Fibroblast of lung (primary cell): ENCODE measurements around the gene HIBCH. TPM values are rescaled to one million over a fixed set of nuclear protein-coding genes. Genes with fewer than 3 reads are reported as not detected.

Experiments
- DNase-seq, 2 donors: peaks; one replicate each; pipeline versions ENCODE4 v3.0.0 to v3.0.0-alpha.2; 2010; ENCODE audit warnings: low read depth in 2 of 2
- H2AFZ ChIP-seq: 2 replicates; pipeline ENCODE4 v1.5.1; 2012; ENCODE audit warnings: low read length, control low read depth, inconsistent platforms
- H3K27ac ChIP-seq: 2 replicates; pipeline ENCODE4 v1.5.1; 2011; ENCODE audit warnings: low read length, control low read depth; ENCODE audit not compliant: insufficient read depth
- H3K27me3 ChIP-seq: 2 replicates; pipeline ENCODE4 v1.5.1; 2011; ENCODE audit warnings: mild to moderate bottlenecking, low read length; ENCODE audit not compliant: control insufficient read depth, insufficient read depth
- H3K36me3 ChIP-seq: 2 replicates; pipeline ENCODE4 v1.5.1; 2011; ENCODE audit warnings: low read length; ENCODE audit not compliant: control insufficient read depth, insufficient read depth
- H3K4me1 ChIP-seq: 2 replicates; pipeline ENCODE4 v1.5.1; 2011; ENCODE audit warnings: low read length; ENCODE audit not compliant: control insufficient read depth, insufficient read depth; ENCODE audit errors: extremely low read depth
- H3K4me2 ChIP-seq: 2 replicates; pipeline ENCODE4 v1.5.1; 2011; ENCODE audit warnings: low read length, control low read depth; ENCODE audit not compliant: insufficient read depth; ENCODE audit errors: extremely low read depth
- H3K4me3 ChIP-seq, 4 experiments: fragments of 200-600 bp in 1 of 4; sonication (generic) in 1 of 4; replicated peaks in 1 of 4; 2 replicates each; pipeline ENCODE4 v1.5.1; 2011 to 2016; ENCODE audit warnings: low read length in 4 of 4, low read depth in 3 of 4, mild to moderate bottlenecking in 3 of 4, control low read depth in 2 of 4, inconsistent platforms in 1 of 4, mixed read lengths in 1 of 4; ENCODE audit not compliant: insufficient read depth in 1 of 4; ENCODE audit errors: control extremely low read depth in 1 of 4
- H3K79me2 ChIP-seq: 2 replicates; pipeline ENCODE4 v1.5.1; 2012; ENCODE audit warnings: mild to moderate bottlenecking, low read length, inconsistent platforms; ENCODE audit not compliant: control insufficient read depth, insufficient read depth
- H3K9ac ChIP-seq: 2 replicates; pipeline ENCODE4 v1.5.1; 2011; ENCODE audit warnings: mild to moderate bottlenecking, low read length, control low read depth; ENCODE audit not compliant: insufficient read depth
- H3K9me3 ChIP-seq: 2 replicates; pipeline ENCODE4 v1.5.1; 2012; ENCODE audit warnings: low read depth, low read length; ENCODE audit not compliant: control insufficient read depth, insufficient read depth
- H4K20me1 ChIP-seq: 2 replicates; pipeline ENCODE4 v1.5.1; 2011; ENCODE audit warnings: low read length; ENCODE audit not compliant: control insufficient read depth, insufficient read depth; ENCODE audit errors: extremely low read depth
- EZH2 ChIP-seq: IDR thresholded peaks from 2 replicates; pipeline ENCODE4 v1.5.1; 2012; ENCODE audit warnings: low read length, control low read depth, mild to moderate bottlenecking; ENCODE audit errors: missing control alignments
- polyA plus RNA-seq, 2 donors: library from polyadenylated mRNA; depleted of rRNA in 1 of 2; stranded (reverse) in 1 of 2; unstranded in 1 of 2; fragments of >200 nt; gene quantifications; 2 replicates each; pipeline ENCODE4 v1.2.1, GENCODE V29; 2011 to 2012; ENCODE audit warnings: missing spikeins in 1 of 2
- total RNA-seq: library from RNA; depleted of rRNA; stranded (reverse); fragments of >200 nt; gene quantifications from 2 replicates; pipeline ENCODE4 v1.2.1, GENCODE V29; 2014
- TF ChIP-seq, protein P1 (sequence below), 2 donors: IDR thresholded peaks in 1 of 2; conservative IDR thresholded peaks in 1 of 2; 1 replicate in 1 of 2; 2 replicates in 1 of 2; pipeline ENCODE4 v1.5.1; 2011 to 2012; ENCODE audit warnings: low read length in 2 of 2, control low read depth in 1 of 2, inconsistent platforms in 1 of 2, low read depth in 1 of 2, mild to moderate bottlenecking in 1 of 2

Gene HIBCH
- total and polyA plus RNA-seq, 2 donors (not counting 1 experiment from before 2014, with no cell fraction given) = 14.9 to 19.2 TPM

DNA sequence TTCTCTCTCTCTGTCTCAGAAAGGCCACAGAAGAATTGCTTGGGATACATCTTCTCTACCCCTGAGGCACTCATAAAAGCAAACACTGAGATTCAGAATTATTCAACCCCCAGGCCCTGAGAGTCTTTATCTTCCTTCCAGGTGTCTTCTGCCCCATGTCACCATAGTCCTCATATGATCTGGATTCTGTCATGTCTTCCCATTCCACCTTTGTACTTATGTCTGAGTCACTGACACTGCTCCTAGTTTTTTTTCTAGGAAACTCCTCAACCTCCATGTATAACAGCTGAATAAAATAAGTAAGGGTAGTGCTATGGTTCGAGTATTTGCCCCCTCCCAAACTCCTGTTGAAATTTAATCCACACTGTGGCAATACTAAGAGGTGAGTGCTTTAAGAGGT, 11.6 kb downstream of the HIBCH start:
- TF ChIP-seq, protein P1, sequence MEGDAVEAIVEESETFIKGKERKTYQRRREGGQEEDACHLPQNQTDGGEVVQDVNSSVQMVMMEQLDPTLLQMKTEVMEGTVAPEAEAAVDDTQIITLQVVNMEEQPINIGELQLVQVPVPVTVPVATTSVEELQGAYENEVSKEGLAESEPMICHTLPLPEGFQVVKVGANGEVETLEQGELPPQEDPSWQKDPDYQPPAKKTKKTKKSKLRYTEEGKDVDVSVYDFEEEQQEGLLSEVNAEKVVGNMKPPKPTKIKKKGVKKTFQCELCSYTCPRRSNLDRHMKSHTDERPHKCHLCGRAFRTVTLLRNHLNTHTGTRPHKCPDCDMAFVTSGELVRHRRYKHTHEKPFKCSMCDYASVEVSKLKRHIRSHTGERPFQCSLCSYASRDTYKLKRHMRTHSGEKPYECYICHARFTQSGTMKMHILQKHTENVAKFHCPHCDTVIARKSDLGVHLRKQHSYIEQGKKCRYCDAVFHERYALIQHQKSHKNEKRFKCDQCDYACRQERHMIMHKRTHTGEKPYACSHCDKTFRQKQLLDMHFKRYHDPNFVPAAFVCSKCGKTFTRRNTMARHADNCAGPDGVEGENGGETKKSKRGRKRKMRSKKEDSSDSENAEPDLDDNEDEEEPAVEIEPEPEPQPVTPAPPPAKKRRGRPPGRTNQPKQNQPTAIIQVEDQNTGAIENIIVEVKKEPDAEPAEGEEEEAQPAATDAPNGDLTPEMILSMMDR (conservative IDR thresholded peaks at IDR 0.05 in 1 of 2, IDR thresholded peaks at IDR 0.05 in 1 of 2; ENCODE audit: low read depth in 1 of 2, low read length in 2 of 2) = no peak
- no peak for TF ChIP-seq EZH2
- no peaks in the 10 kb centered on the region for H3K27me3 ChIP-seq

GRCh38 chr2:190304404-190304803, 15.2 kb downstream of the HIBCH start:
- no peaks in the 10 kb centered on the region for H4K20me1 ChIP-seq
- TF ChIP-seq, protein P1 (conservative IDR thresholded peaks at IDR 0.05 in 1 of 2, IDR thresholded peaks at IDR 0.05 in 1 of 2; ENCODE audit: low read depth in 1 of 2, low read length in 2 of 2) = no peak
- TF ChIP-seq EZH2 = no peak

More for the DNA sequence above, 11.6 kb downstream of the HIBCH start:
- H2AFZ ChIP-seq = no peak overlapping the region
- no peak overlapping the region for H3K9ac ChIP-seq
- no peaks in the 10 kb centered on the region for H3K9me3 ChIP-seq
- no peak overlapping the region for H3K27ac ChIP-seq
- no peaks in the 10 kb centered on the region for H4K20me1 ChIP-seq
- H3K79me2 ChIP-seq = no peaks in the 10 kb centered on the region
- no peaks in the 10 kb centered on the region for H3K36me3 ChIP-seq
- H3K4me1 ChIP-seq = no peaks in the 10 kb centered on the region
- no peak for DNase-seq
- H3K4me3 ChIP-seq = no peak overlapping the region
- H3K4me2 ChIP-seq = no peak overlapping the region

DNA sequence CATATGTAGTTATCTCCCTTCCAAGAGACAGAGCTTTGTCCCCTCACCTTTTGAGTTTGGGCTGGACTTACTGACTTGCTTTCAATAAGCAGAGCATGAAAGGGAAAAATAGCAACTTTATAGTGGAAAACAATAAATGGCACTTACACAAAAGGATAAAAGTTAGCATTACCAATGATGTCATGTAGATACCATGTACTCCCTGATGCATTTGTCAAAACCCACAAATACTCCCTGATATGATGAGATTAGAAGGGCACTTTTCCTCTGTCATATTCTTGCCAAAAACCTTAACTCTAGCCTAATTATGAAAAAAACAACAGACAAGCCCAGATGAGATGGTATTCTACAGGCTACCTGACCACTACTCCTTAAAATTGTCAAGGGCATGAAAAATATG, 16.0 kb downstream of the HIBCH start:
- no peak overlapping the region for H3K4me3 ChIP-seq
- no peaks in the 10 kb centered on the region for H3K36me3 ChIP-seq
- H3K79me2 ChIP-seq = no peaks in the 10 kb centered on the region
- no peak overlapping the region for H3K27ac ChIP-seq
- H2AFZ ChIP-seq = no peak overlapping the region
- peak in 1 of 2 donors; percentile 31 for DNase-seq
- no peak overlapping the region for H3K9ac ChIP-seq
- H3K4me1 ChIP-seq = no peaks in the 10 kb centered on the region
- H3K9me3 ChIP-seq = no peaks in the 10 kb centered on the region
- H3K4me2 ChIP-seq = no peak overlapping the region
- no peak for TF ChIP-seq EZH2
- TF ChIP-seq, protein P1 (conservative IDR thresholded peaks at IDR 0.05 in 1 of 2, IDR thresholded peaks at IDR 0.05 in 1 of 2; ENCODE audit: low read depth in 1 of 2, low read length in 2 of 2) = no peak
- no peaks in the 10 kb centered on the region for H3K27me3 ChIP-seq
- no peaks in the 10 kb centered on the region for H4K20me1 ChIP-seq

More at GRCh38 chr2:190304404-190304803, 15.2 kb downstream of the HIBCH start:
- Histone ChIP-seq H2AFZ (no peak overlapping the region), H3K4me2 (no peak overlapping the region), H3K79me2 (no peaks in the 10 kb centered on the region), H3K27me3 (no peaks in the 10 kb centered on the region), H3K9me3 (no peaks in the 10 kb centered on the region), H3K4me3 (no peak overlapping the region), H3K27ac (no peak overlapping the region), H3K36me3 (no peaks in the 10 kb centered on the region), H3K9ac (no peak overlapping the region), H3K4me1 (no peaks in the 10 kb centered on the region)
- DNase-seq = no peak
